GM21526 (cell line): ENCODE measurements around the gene NDRG4.
A peak's percentile ranks its signal among the peaks of the same experiment; 100 is the strongest.

Experiments used
- ATAC-seq: cut with Tn5 transposase; IDR thresholded peaks from one replicate; pipeline ENCODE4 v1.9.1; 2021; ENCODE audit warnings: moderate library complexity; ENCODE audit not compliant: unreplicated experiment, low FRiP score

Gene NDRG4

GRCh38 chr16:58508671-58509251 is 8.8 kb downstream of the NDRG4 start:
- ATAC-seq: no peak

- no peak for ATAC-seq
Observed at GRCh38 chr16:58509256-58510096, 9.5 kb downstream of the NDRG4 start.

- no peak for ATAC-seq
Observed at GRCh38 chr16:58510097-58510775, 10.3 kb downstream of the NDRG4 start.

DNA sequence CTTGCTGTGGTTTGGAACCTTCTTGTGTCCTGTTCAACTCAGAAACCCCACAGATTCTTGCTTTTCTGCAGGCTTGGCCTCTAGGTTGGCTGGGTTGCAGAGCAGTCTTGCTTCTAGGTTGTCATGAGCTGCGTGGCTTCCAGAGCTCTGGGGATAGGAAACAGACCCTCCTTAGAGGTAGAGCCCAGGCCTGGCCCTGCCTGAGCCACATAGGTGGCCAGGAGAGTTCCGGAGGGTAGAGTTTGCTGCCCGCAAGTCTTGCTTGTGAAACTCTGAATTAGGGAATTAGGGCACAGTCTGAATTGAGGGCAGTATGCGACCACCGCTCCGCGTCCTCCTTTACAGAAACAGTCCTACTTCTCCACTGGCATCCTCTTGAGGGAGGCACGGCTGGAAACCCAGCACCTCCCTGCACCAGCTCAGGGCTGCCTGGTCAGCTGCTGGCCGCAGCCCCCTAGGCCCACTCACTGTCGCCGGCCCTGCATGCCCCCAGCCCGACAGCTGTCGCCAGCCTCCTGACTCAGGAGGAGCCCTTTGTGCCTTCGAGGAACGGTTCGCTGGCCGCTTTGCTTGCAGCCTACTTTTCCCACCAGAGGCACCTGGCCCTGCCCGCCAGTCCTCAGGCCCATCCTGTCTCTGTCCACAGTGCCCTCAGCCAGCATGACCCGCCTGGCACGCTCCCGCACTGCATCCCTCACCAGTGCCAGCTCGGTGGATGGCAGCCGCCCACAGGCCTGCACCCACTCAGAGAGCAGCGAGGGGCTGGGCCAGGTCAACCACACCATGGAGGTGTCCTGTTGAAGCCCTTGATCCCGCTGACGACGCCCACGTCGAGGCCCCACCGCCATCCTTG is 11.1 kb downstream of the NDRG4 start:
- no peak for ATAC-seq

- ATAC-seq: no peak
Observed at GRCh38 chr16:58511933-58512815, 12.2 kb downstream of the NDRG4 start.

GRCh38 chr16:58513874-58514273 is 13.9 kb downstream of the NDRG4 start:
- ATAC-seq: no peak

- peak; percentile 61 for ATAC-seq
Observed at GRCh38 chr16:58515125-58515870, 15.4 kb downstream of the NDRG4 start, which contains the start of gene SETD6. SETD6 (plus strand) TSS chr16:58515517; CDS start chr16:58515538, 21 bp downstream.

- ATAC-seq: peak; percentile 53
Observed at GRCh38 chr16:58515871-58516767, 16.2 kb downstream of the NDRG4 start.

DNA sequence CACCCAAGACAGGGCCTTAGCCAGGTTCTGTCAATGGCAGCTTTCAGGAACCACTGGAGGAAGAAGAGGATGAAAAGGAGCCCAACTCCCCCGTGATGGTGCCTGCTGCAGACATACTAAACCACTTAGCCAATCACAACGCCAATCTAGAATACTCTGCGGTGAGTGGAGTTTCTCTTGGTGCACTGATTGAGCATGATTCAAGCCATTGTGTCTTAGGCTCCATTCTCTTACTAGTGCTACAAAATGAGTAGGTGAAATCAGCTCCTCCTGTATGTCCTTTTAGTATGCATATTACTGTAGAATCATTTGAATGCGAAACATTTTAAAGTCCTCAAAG is 16.8 kb downstream of the NDRG4 start:
- ATAC-seq: no peak

DNA sequence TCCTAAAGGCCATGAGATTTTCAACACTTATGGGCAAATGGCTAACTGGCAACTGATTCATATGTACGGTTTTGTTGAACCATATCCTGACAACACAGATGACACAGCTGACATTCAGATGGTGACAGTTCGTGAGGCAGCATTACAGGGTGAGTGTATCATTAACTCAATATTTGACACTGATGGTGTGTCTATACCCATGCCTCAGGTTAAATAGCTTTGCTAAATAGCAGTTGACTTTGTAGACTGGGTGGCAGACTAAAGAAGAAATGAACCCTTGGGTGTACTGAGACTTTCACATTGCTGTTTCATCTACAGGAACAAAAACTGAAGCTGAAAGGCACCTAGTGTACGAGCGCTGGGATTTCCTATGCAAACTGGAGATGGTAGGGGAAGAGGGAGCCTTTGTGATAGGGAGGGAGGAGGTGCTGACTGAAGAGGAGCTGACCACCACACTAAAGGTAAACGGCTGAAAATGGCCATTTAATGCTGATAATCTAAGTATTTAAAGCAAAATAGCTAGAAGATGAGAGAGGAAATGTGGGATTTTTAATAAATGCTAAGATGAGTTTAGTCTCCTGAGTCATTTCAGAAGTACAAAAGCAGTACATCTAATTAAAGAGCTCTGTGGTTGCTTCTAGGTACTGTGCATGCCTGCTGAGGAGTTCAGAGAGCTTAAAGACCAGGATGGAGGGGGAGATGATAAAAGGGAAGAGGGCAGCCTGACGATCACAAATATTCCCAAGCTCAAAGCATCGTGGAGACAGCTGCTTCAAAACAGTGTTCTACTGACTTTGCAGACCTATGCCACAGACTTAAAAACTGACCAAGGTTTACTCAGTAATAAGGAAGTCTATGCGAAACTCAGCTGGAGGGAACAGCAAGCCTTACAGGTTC is 18.4 kb downstream of the NDRG4 start:
- no peak for ATAC-seq

- ATAC-seq: no peak
Observed at GRCh38 chr16:58518980-58519368, 19.0 kb downstream of the NDRG4 start.

- ATAC-seq: no peak
Observed at GRCh38 chr16:58519707-58520106, 19.8 kb downstream of the NDRG4 start.

- ATAC-seq: no peak
Observed at GRCh38 chr16:58530179-58530578, 30.2 kb downstream of the NDRG4 start.

GRCh38 chr16:58532414-58532813 is 32.5 kb downstream of the NDRG4 start:
- ATAC-seq: no peak

GRCh38 chr16:58533751-58534470 is 34.0 kb downstream of the NDRG4 start:
- ATAC-seq: no peak

DNA sequence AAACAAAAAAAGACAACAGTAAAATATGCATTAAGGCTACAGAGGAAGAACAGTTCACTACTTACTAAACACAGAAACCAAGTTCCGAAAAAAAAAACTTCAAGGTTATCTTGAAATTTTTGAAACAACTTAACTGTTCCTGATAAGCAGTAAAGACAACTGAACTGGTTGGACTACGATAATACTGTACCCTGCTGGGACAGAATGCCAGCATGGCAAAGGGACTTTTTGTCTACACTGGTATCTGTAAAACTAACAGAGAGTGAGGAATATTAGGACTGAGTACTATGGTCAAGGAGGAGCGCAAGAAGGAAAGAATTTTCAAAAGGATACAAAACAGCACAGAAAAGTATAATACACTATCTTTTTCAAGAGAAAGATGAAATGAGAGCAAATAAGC is 35.2 kb downstream of the NDRG4 start:
- ATAC-seq: no peak
